ENCODE results near the gene MAPK7.

The MAPK7 gene

GRCh38 chr17:19362277-19363113, 15.8 kb upstream of the MAPK7 start, which contains the start of gene B9D1:
TSS of gene B9D1 (minus strand) at chr17:19362723. CDS start at chr17:19362569, 154 bp downstream.
- FAIRE-seq (peak; percentile 94), DNase-seq (ENCODE audit: insufficient read length, low spot score) (peak; percentile 91)

GRCh38 chr17:19363114-19363438, 15.2 kb upstream of the MAPK7 start:
- FAIRE-seq = no peak
- DNase-seq (ENCODE audit: insufficient read length, low spot score) = no peak

DNA sequence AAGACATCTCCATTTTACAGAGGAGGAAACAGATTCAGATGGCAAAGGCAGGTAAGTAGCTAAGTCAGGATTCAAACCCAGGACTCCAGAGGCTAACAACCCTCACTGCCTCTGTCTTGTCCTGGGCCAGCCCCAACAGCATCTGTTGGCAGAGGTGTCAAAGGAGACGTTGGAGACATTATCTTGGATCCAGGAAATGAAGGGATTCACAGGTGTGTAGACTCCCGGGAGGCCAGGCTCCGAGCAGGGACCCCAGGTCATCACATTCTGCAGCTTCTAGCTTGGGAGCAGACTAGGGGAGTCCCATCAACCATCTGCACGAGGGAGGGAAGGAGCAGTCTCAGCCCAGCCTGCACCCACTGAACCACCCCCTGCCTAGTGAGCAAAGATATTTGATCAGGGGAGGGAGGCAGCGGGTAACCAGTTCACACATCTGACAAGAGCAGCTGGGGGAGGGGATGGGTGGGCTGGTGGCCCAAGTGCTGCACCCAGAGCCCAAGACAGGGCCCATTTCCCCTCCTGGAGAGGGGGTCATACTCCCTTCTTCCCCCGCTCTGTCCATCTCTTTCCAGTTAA, 14.8 kb upstream of the MAPK7 start:
- no peak for FAIRE-seq
- no peak for DNase-seq (ENCODE audit: insufficient read length, low spot score)

- DNase-seq (ENCODE audit: insufficient read length, low spot score) (no peak), FAIRE-seq (no peak)
Measured at GRCh38 chr17:19364699-19365498, 13.4 kb upstream of the MAPK7 start.

GRCh38 chr17:19365499-19365817, 12.8 kb upstream of the MAPK7 start:
- FAIRE-seq = no peak
- DNase-seq (ENCODE audit: insufficient read length, low spot score) = no peak

DNA sequence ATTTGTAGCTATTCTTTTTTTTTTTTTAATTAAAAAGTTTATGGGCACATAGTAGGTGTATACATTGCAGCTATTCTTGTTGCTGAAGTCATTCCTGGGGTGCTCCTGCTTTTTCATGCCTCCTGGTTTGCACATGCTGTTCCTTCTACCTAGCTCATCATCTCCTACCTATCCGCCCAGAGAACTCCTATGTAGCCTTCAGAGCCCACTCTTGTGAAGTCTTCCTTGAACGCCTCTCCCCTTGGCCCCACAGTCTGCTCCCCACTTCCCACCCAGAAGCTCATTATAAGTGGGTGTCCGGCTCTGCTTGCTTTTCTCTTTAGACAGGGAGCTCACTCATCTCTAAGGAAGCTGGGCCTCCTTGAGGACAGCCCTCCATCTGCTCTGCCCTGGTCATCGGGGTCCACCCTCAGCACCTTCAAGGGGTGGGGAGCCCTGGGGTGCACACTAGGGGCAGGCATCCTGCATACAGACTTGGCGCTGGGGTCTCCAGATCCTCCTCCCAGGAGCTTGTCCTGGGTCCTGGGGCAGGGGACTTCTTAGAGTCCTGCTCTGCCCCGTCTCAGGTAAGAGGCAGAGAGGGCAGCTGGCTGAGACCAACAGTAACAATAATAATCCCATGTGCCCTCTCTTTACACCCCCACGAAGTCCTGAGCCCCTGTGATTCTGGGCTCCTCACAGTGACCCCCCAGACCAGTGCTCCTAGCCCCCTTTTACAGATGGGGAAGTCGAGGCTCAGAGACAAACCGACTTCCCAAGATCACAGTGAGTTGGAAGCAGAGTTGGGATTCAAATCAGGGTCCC, 12.3 kb upstream of the MAPK7 start:
- DNase-seq (ENCODE audit: insufficient read length, low spot score) (no peak), FAIRE-seq (no peak)

DNA sequence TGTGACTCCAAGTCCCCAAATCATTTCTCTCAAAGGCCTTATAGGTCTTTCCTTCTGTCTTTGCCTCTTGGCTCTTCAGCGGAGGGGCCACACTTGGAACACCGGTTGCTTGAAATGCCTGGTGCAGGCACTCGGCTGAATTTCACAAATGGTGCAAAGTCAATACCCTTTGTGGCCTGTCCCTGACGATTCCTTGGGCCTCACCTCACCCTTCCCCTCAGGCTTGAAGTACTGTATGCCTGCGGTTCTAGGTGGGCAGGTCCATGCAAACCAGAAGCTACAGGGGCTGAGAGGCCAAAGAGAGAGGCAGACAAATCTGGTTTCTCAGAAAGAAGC, 11.7 kb upstream of the MAPK7 start:
- DNase-seq (ENCODE audit: insufficient read length, low spot score) (no peak), FAIRE-seq (no peak)

- no peak for FAIRE-seq
Measured at GRCh38 chr17:19368229-19368628, 10.1 kb upstream of the MAPK7 start.

GRCh38 chr17:19369107-19369778, 9.1 kb upstream of the MAPK7 start:
- FAIRE-seq = no peak

More at GRCh38 chr17:19368229-19368628, 10.1 kb upstream of the MAPK7 start:
- DNase-seq (ENCODE audit: insufficient read length, low spot score) = no peak

GRCh38 chr17:19369846-19370492, 8.3 kb upstream of the MAPK7 start:
- FAIRE-seq = no peak

More at GRCh38 chr17:19369107-19369778, 9.1 kb upstream of the MAPK7 start:
- DNase-seq (ENCODE audit: insufficient read length, low spot score) = no peak

GRCh38 chr17:19370493-19370960, 7.8 kb upstream of the MAPK7 start:
- peak; percentile 93 for FAIRE-seq
- no peak for DNase-seq (ENCODE audit: insufficient read length, low spot score)

More at GRCh38 chr17:19369846-19370492, 8.3 kb upstream of the MAPK7 start:
- DNase-seq (ENCODE audit: insufficient read length, low spot score) = no peak

- FAIRE-seq = no peak
- no peak for DNase-seq (ENCODE audit: insufficient read length, low spot score)
Measured at GRCh38 chr17:19371259-19372010, 6.9 kb upstream of the MAPK7 start.

- no peak for FAIRE-seq
- DNase-seq (ENCODE audit: insufficient read length, low spot score) = no peak
Measured at GRCh38 chr17:19372011-19372370, 6.3 kb upstream of the MAPK7 start.

DNA sequence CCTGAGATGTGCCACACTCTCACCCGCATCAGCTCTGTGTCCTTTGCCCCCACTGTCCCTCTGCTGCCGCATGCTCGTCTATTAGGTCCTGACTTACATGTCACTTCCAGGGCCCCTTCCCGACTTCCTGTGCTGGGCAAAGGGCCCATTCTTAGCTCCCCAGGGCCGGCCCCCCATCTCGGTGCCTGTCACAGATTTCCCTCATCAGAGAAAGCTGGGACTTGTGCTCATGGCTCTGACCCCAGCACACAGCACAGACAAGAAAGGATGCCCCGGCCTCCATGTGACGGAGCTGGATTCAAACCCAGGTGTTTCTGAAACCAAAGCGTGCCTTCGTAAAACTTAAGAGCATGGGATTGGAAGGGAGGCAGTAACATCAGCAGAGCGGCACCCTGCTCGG, 5.9 kb upstream of the MAPK7 start:
- no peak for FAIRE-seq
- DNase-seq (ENCODE audit: insufficient read length, low spot score) = no peak

DNA sequence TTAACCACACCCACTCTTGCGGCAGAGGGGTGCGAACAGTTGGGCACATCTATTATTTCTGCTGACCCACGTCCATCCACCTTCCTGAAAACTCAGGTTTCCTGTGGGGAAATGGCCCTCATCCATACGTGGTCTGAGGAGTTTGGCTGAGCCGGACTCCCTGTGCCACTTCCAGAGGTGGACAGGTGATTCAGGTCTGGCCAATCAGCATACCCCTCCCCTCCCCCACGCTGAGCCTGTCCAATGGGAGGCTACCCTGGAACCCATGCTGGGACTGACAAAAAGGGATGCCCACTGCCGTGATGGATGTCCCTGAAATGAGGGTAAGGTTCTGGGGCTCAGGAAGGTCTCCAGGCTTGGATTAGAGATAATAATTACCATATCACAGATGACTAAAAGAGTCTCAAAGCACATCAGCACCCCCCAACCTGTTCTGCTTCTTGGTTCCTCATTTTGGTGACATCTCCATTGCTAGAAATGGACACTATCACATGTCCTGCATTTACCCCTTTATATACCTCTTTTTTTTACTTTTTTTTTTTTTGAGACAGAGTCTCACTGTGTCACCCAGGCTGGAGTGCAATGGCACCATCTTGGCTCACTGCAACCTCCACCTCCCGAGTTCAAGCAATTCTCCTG, 5.3 kb upstream of the MAPK7 start:
- DNase-seq (ENCODE audit: insufficient read length, low spot score) = no peak
- no peak for FAIRE-seq

DNA sequence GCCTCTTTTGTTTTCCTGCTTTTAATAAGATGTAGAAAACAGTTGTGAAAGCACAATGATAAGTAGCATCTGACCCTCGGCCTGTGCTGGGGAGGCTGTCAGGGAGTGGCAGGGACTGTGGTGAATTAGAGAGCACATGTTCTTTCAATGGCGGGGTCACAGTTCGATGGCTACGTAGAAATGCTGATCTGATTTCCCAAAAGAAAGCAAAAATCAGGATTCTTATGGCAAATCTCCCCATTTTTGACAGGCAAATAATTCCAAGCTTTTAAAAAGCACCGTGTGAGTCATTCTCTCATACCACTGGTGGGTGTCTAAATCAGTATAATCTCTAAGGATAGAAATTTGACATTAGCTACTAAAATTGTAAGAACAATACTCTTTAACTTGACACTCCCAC, 4.2 kb upstream of the MAPK7 start:
- FAIRE-seq (no peak), DNase-seq (ENCODE audit: insufficient read length, low spot score) (no peak)

DNA sequence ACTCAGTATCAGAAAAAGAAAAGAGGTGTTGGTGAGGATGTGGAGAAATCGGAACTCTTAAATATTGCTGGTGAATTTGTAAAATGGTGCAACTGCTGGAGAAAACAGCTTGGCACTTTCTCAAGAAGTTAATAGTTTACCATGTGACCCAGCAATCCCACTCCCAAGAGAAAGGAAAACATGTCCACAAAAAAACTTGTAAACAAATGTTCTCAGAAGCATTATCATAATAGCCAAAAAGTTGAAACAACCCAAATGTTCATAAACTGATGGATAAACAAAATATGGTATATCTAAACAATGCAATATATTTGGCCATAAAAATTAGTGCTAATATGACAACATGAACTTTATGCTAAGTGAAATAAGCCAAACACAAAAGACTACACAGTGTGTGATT, 2.6 kb upstream of the MAPK7 start:
- FAIRE-seq (no peak), DNase-seq (ENCODE audit: insufficient read length, low spot score) (no peak)

DNA sequence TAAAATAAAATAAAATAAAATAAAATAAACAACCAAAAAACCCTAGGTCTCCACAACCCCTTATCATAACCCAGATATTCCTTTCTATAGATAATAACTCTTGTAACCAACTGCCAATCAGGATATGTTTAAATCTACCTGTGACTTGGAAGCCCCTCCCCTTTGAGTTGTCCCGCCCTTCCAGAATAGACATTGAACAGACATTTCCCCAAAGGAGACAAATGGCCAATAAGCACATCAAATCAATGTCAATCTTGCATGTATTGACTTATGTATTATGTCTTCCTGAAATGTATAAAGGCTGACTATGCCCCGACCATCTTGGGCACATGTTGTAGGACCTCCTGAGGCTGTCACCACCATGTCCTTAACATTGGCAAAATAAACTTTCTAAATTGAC, 1.5 kb upstream of the MAPK7 start:
- FAIRE-seq (peak; percentile 62), DNase-seq (ENCODE audit: insufficient read length, low spot score) (no peak)
